Hepatocyte (in vitro differentiated cells): ENCODE results near the gene IGSF22. TPM values are rescaled to one million over a fixed set of nuclear protein-coding genes. Genes with fewer than 3 reads are reported as not detected.
"Not testable (repeated sequence)": the region's sequence is repeated elsewhere in the genome, so short reads cannot be mapped to it uniquely, and the experiment has no call there.

Experiments
- DNase-seq: peaks from one replicate; pipeline ENCODE4 v3.0.0-alpha.2; 2016; ENCODE audit warnings: low spot score
- H2AFZ ChIP-seq: fragments of 200-600 bp; sonication (generic); 2 replicates; pipeline ENCODE4 v1.6.0; 2016; ENCODE audit warnings: antibody characterized with exemption, mild to moderate bottlenecking
- H3K27ac ChIP-seq: fragments of 200-600 bp; sonication (generic); 2 replicates; pipeline ENCODE4 v1.5.1; 2016; ENCODE audit warnings: mild to moderate bottlenecking
- H3K27me3 ChIP-seq: fragments of 200-600 bp; sonication (generic); 2 replicates; pipeline ENCODE4 v1.6.1; 2016
- H3K36me3 ChIP-seq: fragments of 200-600 bp; sonication (generic); replicated peaks from 2 replicates; pipeline ENCODE4 v1.5.1; 2016; ENCODE audit warnings: low read depth; ENCODE audit not compliant: insufficient read depth
- H3K4me1 ChIP-seq: fragments of 200-600 bp; sonication (generic); 2 replicates; pipeline ENCODE4 v1.5.1; 2016; ENCODE audit warnings: mild to moderate bottlenecking, moderate library complexity; ENCODE audit not compliant: insufficient read depth
- H3K4me2 ChIP-seq: fragments of 200-600 bp; sonication (generic); 2 replicates; pipeline ENCODE4 v1.6.0; 2016
- H3K4me3 ChIP-seq: fragments of 200-600 bp; sonication (generic); 2 replicates; pipeline ENCODE4 v1.5.1; 2016; ENCODE audit warnings: mild to moderate bottlenecking
- H3K79me2 ChIP-seq: fragments of 200-600 bp; sonication (generic); 2 replicates; pipeline ENCODE4 v1.6.0; 2017; ENCODE audit warnings: mild to moderate bottlenecking
- H3K9me2 ChIP-seq: fragments of 200-600 bp; sonication (generic); replicated peaks from 2 replicates; pipeline ENCODE4 v1.6.0; 2017; ENCODE audit warnings: mild to moderate bottlenecking; ENCODE audit not compliant: insufficient read depth
- H3K9me3 ChIP-seq: fragments of 200-600 bp; sonication (generic); 2 replicates; pipeline ENCODE4 v1.5.1; 2016; ENCODE audit warnings: low read depth, mild to moderate bottlenecking
- H4K20me1 ChIP-seq: fragments of 200-600 bp; sonication (generic); 2 replicates; pipeline ENCODE4 v1.6.0; 2016; ENCODE audit warnings: mild to moderate bottlenecking; ENCODE audit not compliant: insufficient read depth, poor library complexity, severe bottlenecking
- CTCF ChIP-seq: fragments of 200-600 bp; sonication (generic); IDR thresholded peaks from 2 replicates; pipeline ENCODE4 v1.5.1; 2016; ENCODE audit warnings: antibody characterized with exemption, mild to moderate bottlenecking; ENCODE audit not compliant: poor library complexity
- EZH2 ChIP-seq: fragments of 200-600 bp; sonication (generic); IDR thresholded peaks from 2 replicates; pipeline ENCODE4 v1.6.1; 2016; ENCODE audit warnings: antibody characterized with exemption, mild to moderate bottlenecking, borderline replicate concordance
- EZH2phosphoT487 ChIP-seq: fragments of 200-600 bp; sonication (generic); IDR thresholded peaks from one replicate; pipeline ENCODE4 v1.6.1; 2018; ENCODE audit warnings: antibody characterized with exemption, mild to moderate bottlenecking, low read depth, moderate library complexity; ENCODE audit not compliant: unreplicated experiment, severe bottlenecking
- WGBS: methylation state at CpG from one replicate; pipeline ENCODE4 v1.1.6; 2016; ENCODE audit warnings: low lambda C conversion rate; ENCODE audit errors: missing lambda C conversion rate; 5-methylcytosine and 5-hydroxymethylcytosine counted together
- polyA plus RNA-seq: library from polyadenylated mRNA; unstranded; fragments of >200 nt; fragmentation: Nextera tagmentation; extraction: Ambion mirVana; gene quantifications from 2 replicates; pipeline ENCODE4 v1.2.1, GENCODE V29; 2016
- total RNA-seq: library from RNA; depleted of rRNA; stranded (reverse); fragments of >200 nt; gene quantifications from 2 replicates; pipeline ENCODE4 v1.2.3, GENCODE V29; 2014

IGSF22 gene
- total and polyA plus RNA-seq, 2 experiments from 2014 or later = not detected

GRCh38 chr11:18677560-18677959, 48.4 kb downstream of the IGSF22 start:
- 83% methylated on average over 3 of the region's 3 CpGs for WGBS
- Histone ChIP-seq H3K79me2 (no peaks in the 10 kb centered on the region), H4K20me1 (no peaks in the 10 kb centered on the region), H3K27ac (no peak overlapping the region), H2AFZ (no peak overlapping the region), H3K4me3 (no peak overlapping the region), H3K4me2 (no peak overlapping the region), H3K27me3 (no peaks in the 10 kb centered on the region), H3K9me2 (no peaks in the 10 kb centered on the region), H3K36me3 (no peaks in the 10 kb centered on the region), H3K4me1 (no peaks in the 10 kb centered on the region), H3K9me3 (no peaks in the 10 kb centered on the region)
- no peak for DNase-seq
- TF ChIP-seq EZH2 (no peak), CTCF (no peak), EZH2phosphoT487 (no peak)

GRCh38 chr11:18676803-18677202, 49.2 kb downstream of the IGSF22 start:
- Histone ChIP-seq H3K79me2 (no peaks in the 10 kb centered on the region), H2AFZ (no peak overlapping the region), H3K9me3 (no peaks in the 10 kb centered on the region), H3K27ac (no peak overlapping the region), H4K20me1 (no peaks in the 10 kb centered on the region), H3K4me3 (no peak overlapping the region), H3K27me3 (no peaks in the 10 kb centered on the region), H3K4me2 (no peak overlapping the region), H3K36me3 (no peaks in the 10 kb centered on the region), H3K4me1 (no peaks in the 10 kb centered on the region), H3K9me2 (no peaks in the 10 kb centered on the region)
- DNase-seq = no peak
- TF ChIP-seq CTCF = no peak
- TF ChIP-seq EZH2 = no peak
- TF ChIP-seq EZH2phosphoT487 = no peak
- 80% methylated on average over 4 of the region's 4 CpGs for WGBS

- H3K79me2 ChIP-seq, H3K4me3 ChIP-seq, H3K9me3 ChIP-seq, H3K36me3 ChIP-seq, H3K4me1 ChIP-seq, DNase-seq, H3K9me2 ChIP-seq, H4K20me1 ChIP-seq, H3K4me2 ChIP-seq, H3K27ac ChIP-seq, H2AFZ ChIP-seq, H3K27me3 ChIP-seq: not testable (repeated sequence)
- whole genome bisulfite sequencing = 94% methylated on average over 7 of the region's 7 CpGs
These were observed 53.8 kb downstream of the IGSF22 start for GRCh38 chr11:18672209-18672608.

GRCh38 chr11:18671246-18671645, 54.7 kb downstream of the IGSF22 start:
- H4K20me1 ChIP-seq = no peaks in the 10 kb centered on the region
- H3K9me3 ChIP-seq = no peaks in the 10 kb centered on the region
- no peak overlapping the region for H3K4me2 ChIP-seq
- WGBS = 90% methylated on average over 2 of the region's 2 CpGs
- no peak overlapping the region for H2AFZ ChIP-seq
- H3K36me3 ChIP-seq = no peaks in the 10 kb centered on the region
- no peak overlapping the region for H3K4me3 ChIP-seq
- H3K4me1 ChIP-seq = no peaks in the 10 kb centered on the region
- no peaks in the 10 kb centered on the region for H3K9me2 ChIP-seq
- DNase-seq = no peak
- H3K27ac ChIP-seq = no peak overlapping the region
- no peaks in the 10 kb centered on the region for H3K27me3 ChIP-seq
- H3K79me2 ChIP-seq = no peaks in the 10 kb centered on the region
- no peak for TF ChIP-seq EZH2phosphoT487
- no peak for TF ChIP-seq CTCF
- TF ChIP-seq EZH2 = no peak
